SK-N-SH treated with all-trans-retinoic acid at 6 μM for 48 hours (cell line): ENCODE data around the gene TMEM192.
A peak's percentile ranks its signal among the peaks of the same experiment; 100 is the strongest.
"Not testable (repeated sequence)": the region's sequence is repeated elsewhere in the genome, so short reads cannot be mapped to it uniquely, and the experiment has no call there.

Experiments
- ATAC-seq: fragments of 200-7000 bp; cut with Tn5 transposase; 3 replicates; pipeline ENCODE4 v1.9.1; 2020; ENCODE audit warnings: mild to moderate bottlenecking, moderate library complexity
- ARNTL ChIP-seq: fragments of 450-650 bp; formaldehyde crosslinking; IDR thresholded peaks from 2 replicates; pipeline ENCODE4 v1.5.0; 2020; ENCODE audit warnings: low read depth, mild to moderate bottlenecking, moderate library complexity, borderline replicate concordance
- BACH2 ChIP-seq: fragments of 250-450 bp; sonication (Bioruptor Pico); IDR thresholded peaks from 2 replicates; pipeline ENCODE4 v1.9.0; 2021; ENCODE audit warnings: mild to moderate bottlenecking, borderline replicate concordance
- CREB5 ChIP-seq: fragments of 250-450 bp; sonication (Bioruptor Pico); IDR thresholded peaks from 2 replicates; pipeline ENCODE4 v1.5.1; 2020; ENCODE audit warnings: low read depth, mild to moderate bottlenecking, moderate library complexity
- CSDC2 ChIP-seq: fragments of 250-450 bp; sonication (Bioruptor Pico); IDR thresholded peaks from 2 replicates; pipeline ENCODE4 v1.5.0; 2020; ENCODE audit warnings: mild to moderate bottlenecking, moderate library complexity
- CSRNP3 ChIP-seq: fragments of 250-450 bp; sonication (Bioruptor Pico); IDR thresholded peaks from 2 replicates; pipeline ENCODE4 v1.5.1; 2021; ENCODE audit warnings: mild to moderate bottlenecking, moderate library complexity
- ESRRG ChIP-seq: fragments of 250-450 bp; sonication (Bioruptor Pico); IDR thresholded peaks from 2 replicates; pipeline ENCODE4 v1.6.1; 2021; ENCODE audit warnings: mild to moderate bottlenecking
- GLIS3 ChIP-seq: fragments of 250-450 bp; sonication (Bioruptor Pico); IDR thresholded peaks from 2 replicates; pipeline ENCODE4 v1.5.0; 2020; ENCODE audit warnings: mild to moderate bottlenecking, moderate library complexity
- ISL1 ChIP-seq: fragments of 250-450 bp; sonication (Bioruptor Pico); IDR thresholded peaks from 2 replicates; pipeline ENCODE4 v2.1.2; 2022; ENCODE audit warnings: mild to moderate bottlenecking, moderate library complexity
- OSR1 ChIP-seq: fragments of 250-450 bp; sonication (Bioruptor Pico); IDR thresholded peaks from 2 replicates; pipeline ENCODE4 v1.8.0; 2022; ENCODE audit warnings: moderate library complexity, mild to moderate bottlenecking, inconsistent platforms
- PPARA ChIP-seq: fragments of 250-450 bp; sonication (Bioruptor Pico); IDR thresholded peaks from 2 replicates; pipeline ENCODE4 v1.5.0; 2020; ENCODE audit warnings: mild to moderate bottlenecking, borderline replicate concordance
- RARB ChIP-seq: fragments of 250-450 bp; sonication (Bioruptor Pico); IDR thresholded peaks from 2 replicates; pipeline ENCODE4 v1.8.0; 2021; ENCODE audit warnings: mild to moderate bottlenecking, moderate library complexity
- SNAI2 ChIP-seq: fragments of 250-450 bp; sonication (Bioruptor Pico); IDR thresholded peaks from 2 replicates; pipeline ENCODE4 v1.5.0; 2020; ENCODE audit warnings: mild to moderate bottlenecking, moderate library complexity
- TCF4 ChIP-seq: fragments of 250-450 bp; sonication (Bioruptor Pico); IDR thresholded peaks from 2 replicates; pipeline ENCODE4 v1.8.0; 2021; ENCODE audit warnings: mild to moderate bottlenecking, moderate library complexity, borderline replicate concordance
- TOX ChIP-seq: fragments of 250-450 bp; sonication (Bioruptor Pico); IDR thresholded peaks from 2 replicates; pipeline ENCODE4 v1.8.0; 2021; ENCODE audit warnings: mild to moderate bottlenecking, moderate library complexity, borderline replicate concordance
- ZC3H10 ChIP-seq: fragments of 250-450 bp; sonication (Bioruptor Pico); IDR thresholded peaks from 2 replicates; pipeline ENCODE4 v1.5.1; 2021; ENCODE audit warnings: mild to moderate bottlenecking, moderate library complexity
- ZFP3 ChIP-seq: fragments of 250-450 bp; sonication (Bioruptor Pico); IDR thresholded peaks from 2 replicates; pipeline ENCODE4 v1.5.0; 2020; ENCODE audit warnings: mild to moderate bottlenecking, moderate library complexity
- ZFP30 ChIP-seq: fragments of 450-650 bp; formaldehyde crosslinking; IDR thresholded peaks from 2 replicates; pipeline ENCODE4 v1.5.0; 2022; ENCODE audit warnings: mild to moderate bottlenecking, moderate library complexity
- ZNF70 ChIP-seq: fragments of 450-650 bp; formaldehyde crosslinking; IDR thresholded peaks from 2 replicates; pipeline ENCODE4 v1.5.0; 2020; ENCODE audit warnings: mild to moderate bottlenecking, moderate library complexity
- ZNF8 ChIP-seq: fragments of 450-650 bp; formaldehyde crosslinking; IDR thresholded peaks from 2 replicates; pipeline ENCODE4 v1.5.0; 2020; ENCODE audit warnings: mild to moderate bottlenecking, moderate library complexity
- TF ChIP-seq, protein P1 (sequence below): fragments of 250-450 bp; sonication (Bioruptor Pico); IDR thresholded peaks from 2 replicates; pipeline ENCODE4 v1.8.0; 2020; ENCODE audit warnings: mild to moderate bottlenecking, moderate library complexity, borderline replicate concordance
- TF ChIP-seq, protein P2 (sequence below): fragments of 250-450 bp; sonication (Bioruptor Pico); IDR thresholded peaks from 2 replicates; pipeline ENCODE4 v1.8.0; 2021; ENCODE audit warnings: low read depth, mild to moderate bottlenecking, moderate library complexity, borderline replicate concordance

Gene TMEM192

DNA sequence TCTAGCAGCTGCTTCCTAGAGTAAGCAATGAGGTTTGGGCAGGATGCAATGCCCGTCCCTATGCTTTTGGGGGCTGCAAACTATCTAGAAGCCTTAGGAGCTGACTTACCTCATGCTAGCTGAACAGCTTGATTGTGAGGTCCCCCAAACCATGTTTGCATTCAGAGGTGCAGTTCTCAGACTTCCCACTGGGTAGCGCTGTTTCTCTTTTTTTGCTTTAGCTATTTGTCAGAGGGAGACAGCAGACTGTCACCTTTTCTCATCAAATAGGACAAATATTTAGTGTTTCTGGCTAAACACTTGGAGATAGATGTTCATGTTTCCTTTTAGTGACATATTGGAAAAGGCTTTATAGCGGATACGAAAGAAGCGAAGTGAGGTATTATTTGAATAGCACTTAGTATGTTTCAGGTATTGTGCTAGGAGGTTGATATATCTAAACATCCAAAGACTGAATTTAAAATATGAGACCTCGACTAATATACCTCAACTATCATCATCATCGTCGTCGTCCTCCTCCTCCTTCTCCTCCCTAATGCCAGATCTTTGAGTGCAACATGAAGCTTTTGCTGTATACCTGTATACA, 18.7 kb upstream of the TMEM192 start:
- TF ChIP-seq, protein P1, sequence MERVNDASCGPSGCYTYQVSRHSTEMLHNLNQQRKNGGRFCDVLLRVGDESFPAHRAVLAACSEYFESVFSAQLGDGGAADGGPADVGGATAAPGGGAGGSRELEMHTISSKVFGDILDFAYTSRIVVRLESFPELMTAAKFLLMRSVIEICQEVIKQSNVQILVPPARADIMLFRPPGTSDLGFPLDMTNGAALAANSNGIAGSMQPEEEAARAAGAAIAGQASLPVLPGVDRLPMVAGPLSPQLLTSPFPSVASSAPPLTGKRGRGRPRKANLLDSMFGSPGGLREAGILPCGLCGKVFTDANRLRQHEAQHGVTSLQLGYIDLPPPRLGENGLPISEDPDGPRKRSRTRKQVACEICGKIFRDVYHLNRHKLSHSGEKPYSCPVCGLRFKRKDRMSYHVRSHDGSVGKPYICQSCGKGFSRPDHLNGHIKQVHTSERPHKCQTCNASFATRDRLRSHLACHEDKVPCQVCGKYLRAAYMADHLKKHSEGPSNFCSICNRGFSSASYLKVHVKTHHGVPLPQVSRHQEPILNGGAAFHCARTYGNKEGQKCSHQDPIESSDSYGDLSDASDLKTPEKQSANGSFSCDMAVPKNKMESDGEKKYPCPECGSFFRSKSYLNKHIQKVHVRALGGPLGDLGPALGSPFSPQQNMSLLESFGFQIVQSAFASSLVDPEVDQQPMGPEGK (CRISPR knock-in tag) = no peak
- TF ChIP-seq ZNF8 (CRISPR knock-in tag) (no peak), ZNF70 (no peak), TCF4 (no peak), ARNTL (no peak), BACH2 (no peak), PPARA (no peak), OSR1 (CRISPR knock-in tag) (no peak), CSDC2 (CRISPR knock-in tag) (no peak), CSRNP3 (CRISPR knock-in tag) (no peak)
- ATAC-seq = peak; percentile 96

DNA sequence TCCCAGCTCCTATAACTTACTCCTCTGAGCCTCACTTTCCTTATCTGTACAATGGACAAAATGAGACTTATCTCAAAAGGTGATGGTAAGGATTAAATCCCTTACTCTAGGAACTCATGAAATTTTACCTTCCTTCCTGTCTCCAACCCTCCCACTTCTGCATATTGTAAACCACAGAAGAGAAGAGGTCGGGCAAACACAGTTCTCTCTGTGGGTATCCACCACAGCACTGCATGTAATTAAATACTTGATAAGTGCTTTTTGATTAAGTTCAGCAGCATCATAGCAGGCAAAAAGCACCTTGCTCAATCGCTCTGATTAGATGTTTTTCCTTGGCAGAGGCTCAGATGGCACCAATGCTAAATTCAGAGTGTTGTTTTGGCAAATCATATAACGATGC, 17.3 kb upstream of the TMEM192 start:
- no peak for ATAC-seq
- TF ChIP-seq ISL1 (CRISPR knock-in tag) (no peak), ZFP3 (CRISPR knock-in tag) (no peak), OSR1 (CRISPR knock-in tag) (no peak), TOX (no peak), CSRNP3 (CRISPR knock-in tag) (no peak), PPARA (no peak), BACH2 (no peak), SNAI2 (no peak), CREB5 (CRISPR knock-in tag) (no peak), ESRRG (CRISPR knock-in tag) (no peak), RARB (CRISPR knock-in tag) (no peak), ZC3H10 (no peak), ZNF70 (no peak), GLIS3 (CRISPR knock-in tag) (no peak), ZFP30 (CRISPR knock-in tag) (no peak), ZNF8 (CRISPR knock-in tag) (no peak), CSDC2 (CRISPR knock-in tag) (no peak)
- TF ChIP-seq, protein P1 (CRISPR knock-in tag) = no peak
- TF ChIP-seq, protein P2, sequence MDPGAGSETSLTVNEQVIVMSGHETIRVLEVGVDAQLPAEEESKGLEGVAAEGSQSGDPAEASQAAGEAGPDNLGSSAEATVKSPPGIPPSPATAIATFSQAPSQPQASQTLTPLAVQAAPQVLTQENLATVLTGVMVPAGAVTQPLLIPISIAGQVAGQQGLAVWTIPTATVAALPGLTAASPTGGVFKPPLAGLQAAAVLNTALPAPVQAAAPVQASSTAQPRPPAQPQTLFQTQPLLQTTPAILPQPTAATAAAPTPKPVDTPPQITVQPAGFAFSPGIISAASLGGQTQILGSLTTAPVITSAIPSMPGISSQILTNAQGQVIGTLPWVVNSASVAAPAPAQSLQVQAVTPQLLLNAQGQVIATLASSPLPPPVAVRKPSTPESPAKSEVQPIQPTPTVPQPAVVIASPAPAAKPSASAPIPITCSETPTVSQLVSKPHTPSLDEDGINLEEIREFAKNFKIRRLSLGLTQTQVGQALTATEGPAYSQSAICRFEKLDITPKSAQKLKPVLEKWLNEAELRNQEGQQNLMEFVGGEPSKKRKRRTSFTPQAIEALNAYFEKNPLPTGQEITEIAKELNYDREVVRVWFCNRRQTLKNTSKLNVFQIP (CRISPR knock-in tag) = no peak

- not testable (repeated sequence) for ATAC-seq
Measured at GRCh38 chr4:165125869-165126499, 13.3 kb upstream of the TMEM192 start.
